GM18861 (cell line): Measurements from ENCODE around the gene ZNF385C.

Experiments used
- ATAC-seq: cut with Tn5 transposase; IDR thresholded peaks from one replicate; pipeline ENCODE4 v1.9.1; 2021; ENCODE audit not compliant: unreplicated experiment

The ZNF385C gene

GRCh38 chr17:42107597-42108576, 9.6 kb upstream of the ZNF385C start:
- no peak for ATAC-seq

GRCh38 chr17:42107124-42107523, 8.9 kb upstream of the ZNF385C start:
- ATAC-seq, result no peak

- ATAC-seq, result no peak
These were observed 7.7 kb upstream of the ZNF385C start for GRCh38 chr17:42106009-42106408.

GRCh38 chr17:42104264-42104663, 6.0 kb upstream of the ZNF385C start:
- ATAC-seq, result no peak

- ATAC-seq, result no peak
These were observed 5.1 kb upstream of the ZNF385C start for GRCh38 chr17:42103221-42103954.

- no peak for ATAC-seq
These were observed 3.4 kb upstream of the ZNF385C start for GRCh38 chr17:42101513-42102292.

GRCh38 chr17:42098730-42099399, 592 bp upstream of the ZNF385C start:
- ATAC-seq, result no peak

- ATAC-seq, result no peak
These were observed 1.7 kb downstream of the ZNF385C start for GRCh38 chr17:42096360-42097111.

- ATAC-seq, result no peak
These were observed 3.8 kb downstream of the ZNF385C start for GRCh38 chr17:42094375-42095069.

GRCh38 chr17:42092939-42093338, 5.3 kb downstream of the ZNF385C start:
- ATAC-seq, result no peak

GRCh38 chr17:42090964-42091790, 7.1 kb downstream of the ZNF385C start:
- ATAC-seq, result no peak

- ATAC-seq, result no peak
These were observed 9.5 kb downstream of the ZNF385C start for GRCh38 chr17:42088736-42089135.

GRCh38 chr17:42087736-42088705, 10.3 kb downstream of the ZNF385C start:
- no peak for ATAC-seq

GRCh38 chr17:42087042-42087701, 11.1 kb downstream of the ZNF385C start:
- ATAC-seq, result no peak

GRCh38 chr17:42081516-42082129, 16.6 kb downstream of the ZNF385C start:
- ATAC-seq, result no peak

GRCh38 chr17:42079541-42079940, 18.7 kb downstream of the ZNF385C start:
- ATAC-seq, result no peak
